Upper lobe of left lung (tissue), 6 donors: ENCODE measurements around the gene GSTO2. TPM values are rescaled to one million over a fixed set of nuclear protein-coding genes. Genes with fewer than 3 reads are reported as not detected.

Source experiments
- ATAC-seq, 2 donors: fragments of 200-7000 bp; cut with Tn5 transposase; one replicate each; pipeline ENCODE4 v1.9.1; 2022; ENCODE audit warnings: mild to moderate bottlenecking in 2 of 2, moderate library complexity in 2 of 2; ENCODE audit not compliant: low FRiP score in 2 of 2
- DNase-seq, 2 donors: peaks; one replicate each; pipeline ENCODE4 v3.0.0-alpha.2; 2019 to 2020
- H3K27ac ChIP-seq, 4 donors: fragments of 200-600 bp; sonication (generic); one replicate each; pipeline ENCODE4 v1.5.1; 2016 to 2019
- H3K27me3 ChIP-seq, 4 donors: fragments of 200-600 bp; sonication (generic); one replicate each; pipeline ENCODE4 v1.5.1; 2017 to 2019
- H3K36me3 ChIP-seq, 4 donors: fragments of 200-600 bp; sonication (generic); one replicate each; pipeline ENCODE4 v1.5.1; 2016 to 2019
- H3K4me1 ChIP-seq, 4 donors: fragments of 200-600 bp; sonication (generic); one replicate each; pipeline ENCODE4 v1.5.1; 2018 to 2019
- H3K4me3 ChIP-seq, 4 donors: fragments of 200-600 bp; sonication (generic); one replicate each; pipeline ENCODE4 v1.5.1; 2017 to 2019; ENCODE audit warnings: mild to moderate bottlenecking in 2 of 4, moderate library complexity in 1 of 4
- H3K9me3 ChIP-seq, 4 donors: fragments of 200-600 bp; sonication (generic); one replicate each; pipeline ENCODE4 v1.5.1; 2018 to 2019
- EP300 ChIP-seq, 4 donors: sonication (generic); formaldehyde crosslinking; IDR thresholded peaks; one replicate each; pipeline ENCODE4 v1.5.1; 2017; ENCODE audit warnings: antibody characterized with exemption in 4 of 4, control low read depth in 2 of 4
- POLR2A ChIP-seq, 4 donors: fragments of 450-650 bp; IDR thresholded peaks; one replicate each; pipeline ENCODE4 v1.5.1; 2016 to 2017; ENCODE audit warnings: antibody characterized with exemption in 4 of 4, mild to moderate bottlenecking in 2 of 4
- POLR2AphosphoS5 ChIP-seq, 2 donors: sonication (generic); formaldehyde crosslinking; IDR thresholded peaks; one replicate each; pipeline ENCODE4 v1.5.1; 2017; ENCODE audit warnings: antibody characterized with exemption in 2 of 2
- WGBS, 2 donors: methylation state at CpG; one replicate each; pipeline ENCODE4 v1.1.5; 2017 to 2018; 5-methylcytosine and 5-hydroxymethylcytosine counted together
- total RNA-seq, 6 donors: library from RNA; depleted of rRNA in 4 of 6; stranded (reverse); fragments of >200 nt in 4 of 6; gene quantifications; one replicate each; pipeline versions ENCODE4 v1.1.0 to v1.2.1, GENCODE V29; 2016 to 2021
- TF ChIP-seq, protein P1 (sequence below), 6 experiments: fragments of 450-650 bp in 4 of 6; fragments of 200-600 bp in 2 of 6; sonication (generic) in 2 of 6; IDR thresholded peaks; one replicate each; pipeline ENCODE4 v1.5.1; 2016 to 2019; ENCODE audit warnings: antibody characterized with exemption in 6 of 6
- donor health status: DM: no; HTN: no; CAD: no; lungs with moderate emphysema.
- donor health status: DM: no; HTN: yes; CAD: no; lungs with severe emphysema.

GSTO2 gene
- total RNA-seq, 6 donors from 2014 or later: 2.8 to 11.2 (median 7.8) TPM

DNA sequence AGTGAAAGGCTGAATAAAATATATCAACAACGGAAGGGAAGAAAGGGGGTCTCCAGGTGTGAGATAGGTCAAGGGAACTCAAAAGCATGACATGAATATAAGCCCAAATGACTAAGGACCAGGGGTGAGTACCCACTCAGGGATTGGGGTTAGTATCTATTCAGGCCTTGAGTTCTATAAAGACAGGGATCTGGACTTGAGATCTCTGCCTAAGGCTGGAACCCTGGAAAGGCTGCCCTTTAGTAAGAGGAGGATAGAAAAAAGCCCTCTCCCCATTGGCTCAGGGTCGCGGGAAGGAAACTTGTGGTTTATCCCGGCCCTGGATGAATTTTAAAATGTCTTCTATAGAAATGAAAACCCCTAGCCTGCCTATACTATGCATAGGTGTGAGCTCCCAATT is 71.7 kb downstream of the GSTO2 start:
- Histone ChIP-seq H3K36me3 (no peaks in the 10 kb centered on the region), H3K27me3 (no peaks in the 10 kb centered on the region), H3K4me3 (no peak overlapping the region), H3K9me3 (no peaks in the 10 kb centered on the region), H3K4me1 (peaks cover 20 to 39% (median 27%) of the 10 kb centered on the region in 4 donors), H3K27ac (peak overlapping the region; percentile 99 to 100 (median 99))
- ATAC-seq (no peak), DNase-seq (no peak)
- 63 to 68% methylated on average over 4 of the region's 4 CpGs for WGBS, 2 donors
- TF ChIP-seq POLR2A (IDR thresholded peaks at IDR 0.05) (no peak), POLR2AphosphoS5 (IDR thresholded peaks at IDR 0.05) (no peak), EP300 (IDR thresholded peaks at IDR 0.05) (no peak)
- TF ChIP-seq, protein P1, sequence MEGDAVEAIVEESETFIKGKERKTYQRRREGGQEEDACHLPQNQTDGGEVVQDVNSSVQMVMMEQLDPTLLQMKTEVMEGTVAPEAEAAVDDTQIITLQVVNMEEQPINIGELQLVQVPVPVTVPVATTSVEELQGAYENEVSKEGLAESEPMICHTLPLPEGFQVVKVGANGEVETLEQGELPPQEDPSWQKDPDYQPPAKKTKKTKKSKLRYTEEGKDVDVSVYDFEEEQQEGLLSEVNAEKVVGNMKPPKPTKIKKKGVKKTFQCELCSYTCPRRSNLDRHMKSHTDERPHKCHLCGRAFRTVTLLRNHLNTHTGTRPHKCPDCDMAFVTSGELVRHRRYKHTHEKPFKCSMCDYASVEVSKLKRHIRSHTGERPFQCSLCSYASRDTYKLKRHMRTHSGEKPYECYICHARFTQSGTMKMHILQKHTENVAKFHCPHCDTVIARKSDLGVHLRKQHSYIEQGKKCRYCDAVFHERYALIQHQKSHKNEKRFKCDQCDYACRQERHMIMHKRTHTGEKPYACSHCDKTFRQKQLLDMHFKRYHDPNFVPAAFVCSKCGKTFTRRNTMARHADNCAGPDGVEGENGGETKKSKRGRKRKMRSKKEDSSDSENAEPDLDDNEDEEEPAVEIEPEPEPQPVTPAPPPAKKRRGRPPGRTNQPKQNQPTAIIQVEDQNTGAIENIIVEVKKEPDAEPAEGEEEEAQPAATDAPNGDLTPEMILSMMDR (IDR thresholded peaks at IDR 0.05): no peak

DNA sequence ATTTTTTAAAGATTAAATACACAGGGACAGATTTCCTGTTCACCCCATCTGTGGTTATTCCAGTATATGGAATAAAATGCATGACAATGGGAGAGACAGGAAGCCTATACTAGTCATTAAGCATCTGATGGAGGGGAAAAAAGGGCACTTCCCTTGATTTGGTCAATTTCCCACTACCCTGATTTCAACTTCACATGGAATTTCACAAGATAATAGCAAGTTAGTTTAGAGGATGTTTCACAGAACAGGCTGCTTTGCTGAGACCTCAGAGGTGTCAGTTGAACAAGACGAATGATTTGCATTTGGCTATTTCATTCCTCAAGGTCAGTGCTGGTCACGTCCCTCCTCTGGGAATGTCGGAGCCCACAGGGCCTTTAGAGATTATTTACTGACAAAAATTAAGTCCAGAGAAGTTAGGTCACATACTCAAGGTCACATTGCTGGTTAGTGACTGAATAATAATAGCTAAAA is 74.0 kb downstream of the GSTO2 start:
- Histone ChIP-seq H3K4me1 (peaks cover 14 to 25% (median 19%) of the 10 kb centered on the region in 4 donors), H3K27ac (peak overlapping the region in 2 of 4 donors; percentile 12), H3K9me3 (no peaks in the 10 kb centered on the region), H3K36me3 (no peaks in the 10 kb centered on the region), H3K27me3 (no peaks in the 10 kb centered on the region), H3K4me3 (no peak overlapping the region)
- 46 to 71% methylated on average over 3 of the region's 3 CpGs for WGBS, 2 donors
- DNase-seq (no peak), ATAC-seq (no peak)
- TF ChIP-seq POLR2AphosphoS5 (IDR thresholded peaks at IDR 0.05) (peak in 1 of 2 donors; percentile 34), EP300 (IDR thresholded peaks at IDR 0.05) (no peak), POLR2A (IDR thresholded peaks at IDR 0.05) (no peak)
- TF ChIP-seq, protein P1 (IDR thresholded peaks at IDR 0.05): no peak

DNA sequence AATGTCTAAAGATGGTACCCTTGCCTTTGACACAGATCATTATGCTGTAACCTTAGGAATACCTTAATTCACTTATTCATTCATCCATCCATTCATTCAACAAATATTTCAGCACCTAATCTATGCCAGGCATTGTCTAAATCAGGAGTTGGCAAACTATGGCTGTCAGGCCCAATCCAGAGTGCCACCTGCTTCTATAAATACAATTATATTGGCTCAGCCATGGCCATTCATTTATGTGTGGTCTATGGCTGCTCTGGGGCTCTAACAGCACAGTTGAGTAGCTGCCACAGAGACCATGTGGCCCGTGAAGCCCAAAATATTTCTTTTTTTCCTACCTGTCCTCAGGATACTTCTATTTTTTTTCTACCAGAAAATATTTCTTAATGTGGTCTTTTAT is 75.2 kb downstream of the GSTO2 start:
- WGBS, 2 donors: 92 to 100% methylated on average over 1 of the region's 1 CpG
- TF ChIP-seq, protein P1 (IDR thresholded peaks at IDR 0.05): no peak
- TF ChIP-seq EP300 (IDR thresholded peaks at IDR 0.05) (no peak), POLR2A (IDR thresholded peaks at IDR 0.05) (no peak), POLR2AphosphoS5 (IDR thresholded peaks at IDR 0.05) (no peak)
- no peaks in the 10 kb centered on the region for H3K36me3 ChIP-seq

DNA sequence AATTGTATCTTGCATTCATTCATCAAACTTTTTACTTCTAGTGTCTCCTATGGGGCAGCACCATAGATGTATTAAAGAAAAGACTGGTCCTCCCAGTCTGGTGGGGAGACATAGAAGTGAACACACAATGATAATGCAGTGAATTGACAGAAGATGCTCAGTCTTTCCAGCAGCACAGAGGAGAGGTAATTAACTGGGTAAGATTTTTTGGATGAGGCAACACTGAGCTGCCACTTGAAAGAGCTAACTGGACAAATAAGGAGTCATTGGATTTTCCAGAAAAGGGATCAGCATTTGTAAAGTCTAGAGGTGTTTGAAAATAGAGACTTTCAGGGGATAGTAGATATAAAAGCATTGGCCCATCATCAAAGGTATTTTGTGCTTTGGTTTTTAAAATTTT is 76.5 kb downstream of the GSTO2 start:
- no peak overlapping the region for H3K4me3 ChIP-seq
- H3K27ac ChIP-seq: no peak overlapping the region
- H3K27me3 ChIP-seq: no peaks in the 10 kb centered on the region
- ATAC-seq (no peak), DNase-seq (no peak)
- no peaks in the 10 kb centered on the region for H3K9me3 ChIP-seq
- H3K36me3 ChIP-seq: no peaks in the 10 kb centered on the region
- TF ChIP-seq, protein P1 (IDR thresholded peaks at IDR 0.05): no peak
- TF ChIP-seq POLR2AphosphoS5 (IDR thresholded peaks at IDR 0.05) (no peak), EP300 (IDR thresholded peaks at IDR 0.05) (no peak), POLR2A (IDR thresholded peaks at IDR 0.05) (no peak)
- H3K4me1 ChIP-seq: peaks cover 13 to 26% (median 24%) of the 10 kb centered on the region in 4 donors

More for the DNA sequence above, 75.2 kb downstream of the GSTO2 start:
- Histone ChIP-seq H3K27me3 (no peaks in the 10 kb centered on the region), H3K9me3 (no peaks in the 10 kb centered on the region), H3K4me3 (no peak overlapping the region), H3K27ac (no peak overlapping the region), H3K4me1 (peaks cover 14 to 30% (median 23%) of the 10 kb centered on the region in 4 donors)
- DNase-seq (no peak), ATAC-seq (no peak)

DNA sequence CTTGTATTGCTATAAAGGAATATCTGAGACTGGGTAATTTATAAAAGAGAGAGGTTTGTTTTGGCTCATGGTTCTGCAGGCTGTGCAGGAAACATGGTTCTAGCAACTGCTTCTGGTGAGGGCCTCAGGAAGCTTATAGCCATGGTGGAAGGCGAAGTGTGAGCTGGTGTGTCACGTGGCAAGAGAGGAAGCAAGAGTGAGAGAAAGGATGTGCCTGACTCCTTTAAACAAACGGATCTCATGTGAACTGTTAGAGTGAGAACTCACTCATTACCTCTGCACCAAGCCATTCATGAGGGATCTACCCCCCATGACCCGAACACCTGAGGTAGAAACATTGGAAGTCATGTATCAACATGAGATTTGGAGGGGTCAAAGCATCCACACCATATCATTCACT is 77.0 kb downstream of the GSTO2 start:
- H3K4me1 ChIP-seq: peaks cover 9 to 24% (median 21%) of the 10 kb centered on the region in 4 donors
- H3K36me3 ChIP-seq: no peaks in the 10 kb centered on the region
- H3K4me3 ChIP-seq: no peak overlapping the region
- ATAC-seq (no peak), DNase-seq (no peak)
- WGBS, 2 donors: 55 to 57% methylated on average over 4 of the region's 4 CpGs
- H3K27me3 ChIP-seq: no peaks in the 10 kb centered on the region
- no peak for TF ChIP-seq POLR2AphosphoS5 (IDR thresholded peaks at IDR 0.05)
- TF ChIP-seq EP300 (IDR thresholded peaks at IDR 0.05): no peak
- TF ChIP-seq POLR2A (IDR thresholded peaks at IDR 0.05): no peak
- TF ChIP-seq, protein P1 (IDR thresholded peaks at IDR 0.05): no peak
- H3K9me3 ChIP-seq: no peaks in the 10 kb centered on the region
- H3K27ac ChIP-seq: no peak overlapping the region
